ENCODE data around the gene IQCK. TPM values are rescaled to one million over a fixed set of nuclear protein-coding genes. Genes with fewer than 3 reads are reported as not detected.

Gene IQCK
- total RNA-seq, 4 donors from 2014 or later = 9.0 to 16.3 (median 14.5) TPM

- ATAC-seq = peak; percentile 24
- WGBS, 2 donors (ENCODE audit: low coverage in 1 of 2) = 12% methylated on average over 18 of the region's 41 CpGs; no CpG with 5 or more reads in 1 of the 2 donors
- Histone ChIP-seq H3K27me3 (peaks cover 36% of the 10 kb centered on the region), H3K9me3 (no peaks in the 10 kb centered on the region), H3K4me1 (peaks cover 0 to 39% (median 9%) of the 10 kb centered on the region in 3 donors), H3K36me3 (peaks cover 0 to 1% of the 10 kb centered on the region in 2 donors), H3K27ac (peak overlapping the region in 1 of 4 donors; percentile 65), H3K4me3 (peak overlapping the region; percentile 68 to 72)
- no peak for TF ChIP-seq POLR2A (IDR thresholded peaks at IDR 0.05)
- TF ChIP-seq CTCF (IDR thresholded peaks at IDR 0.05) = no peak
Observed at GRCh38 chr16:19885451-19886072, 167.5 kb downstream of the IQCK start.

DNA sequence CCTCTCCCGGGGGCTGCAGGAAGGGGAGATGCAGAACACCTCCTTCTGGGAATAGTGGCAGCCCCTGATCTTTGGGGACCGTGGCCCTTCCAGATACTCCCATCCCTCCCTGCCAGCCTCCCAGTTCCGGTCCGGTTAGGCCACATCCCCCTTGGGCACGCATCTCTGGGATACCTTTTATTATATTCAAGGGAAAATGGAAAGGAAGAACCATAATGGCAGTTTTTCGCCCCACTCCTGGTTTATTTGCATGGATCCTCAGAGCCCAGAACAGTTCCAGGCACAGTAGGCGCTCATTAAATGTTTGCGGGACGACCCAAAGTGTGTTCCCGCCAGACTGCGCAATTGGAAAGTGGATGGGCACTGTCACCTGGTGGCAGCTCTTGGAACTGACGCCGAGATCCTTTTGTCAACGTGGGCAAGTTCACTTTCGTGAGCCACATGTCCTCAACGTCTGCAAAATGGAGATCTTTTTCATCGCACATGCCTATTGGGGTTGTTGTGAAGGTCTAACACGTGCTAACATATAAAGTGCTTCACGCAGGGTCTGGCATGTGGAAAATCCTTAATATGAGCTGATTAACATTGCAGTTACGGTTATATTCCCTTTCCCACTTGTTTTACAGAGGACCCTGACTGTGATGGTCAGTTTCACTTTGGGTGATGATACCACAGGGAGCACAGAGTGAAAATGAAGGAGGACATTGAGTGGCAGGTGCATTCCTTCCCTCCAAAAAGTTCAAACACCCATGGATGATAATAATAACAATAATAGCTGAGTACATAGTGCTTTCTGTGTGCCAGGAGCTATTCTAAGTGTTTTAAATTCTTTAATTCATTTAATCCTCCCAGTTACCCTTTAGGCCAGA, 168.2 kb downstream of the IQCK start:
- peak; percentile 26 for TF ChIP-seq POLR2AphosphoS5 (IDR thresholded peaks at IDR 0.05)
- peak; percentile 99 to 100 (median 99) for TF ChIP-seq CTCF (IDR thresholded peaks at IDR 0.05)
- no peak for TF ChIP-seq POLR2A (IDR thresholded peaks at IDR 0.05)
- H3K4me3 ChIP-seq = peak overlapping the region; percentile 1 to 72
- H3K36me3 ChIP-seq = no peaks in the 10 kb centered on the region
- peak; percentile 52 for ATAC-seq
- peaks cover 0 to 39% (median 9%) of the 10 kb centered on the region in 3 donors for H3K4me1 ChIP-seq
- peak overlapping the region in 1 of 4 donors; percentile 65 for H3K27ac ChIP-seq
- H3K27me3 ChIP-seq = peaks cover 36% of the 10 kb centered on the region
- H3K9me3 ChIP-seq = peaks cover 0 to 4% (median 0%) of the 10 kb centered on the region in 3 donors
- 5 to 17% methylated on average over 3 to 14 of the region's 20 CpGs for WGBS, 2 donors (ENCODE audit: low coverage in 1 of 2)

- H3K36me3 ChIP-seq = no peaks in the 10 kb centered on the region
- peaks cover 0 to 26% (median 9%) of the 10 kb centered on the region in 3 donors for H3K4me1 ChIP-seq
- peaks cover 0 to 4% (median 0%) of the 10 kb centered on the region in 3 donors for H3K9me3 ChIP-seq
- peaks cover 21% of the 10 kb centered on the region for H3K27me3 ChIP-seq
- TF ChIP-seq POLR2AphosphoS5 (IDR thresholded peaks at IDR 0.05) (no peak), POLR2A (IDR thresholded peaks at IDR 0.05) (no peak), EP300 (IDR thresholded peaks at IDR 0.05) (no peak), CTCF (IDR thresholded peaks at IDR 0.05) (no peak)
- ATAC-seq = no peak
- no peak overlapping the region for H3K27ac ChIP-seq
- 87% methylated on average over 2 of the region's 3 CpGs; no CpG with 5 or more reads in 1 of the 2 donors for whole genome bisulfite sequencing, 2 donors (ENCODE audit: low coverage in 1 of 2)
- no peak overlapping the region for H3K4me3 ChIP-seq
Observed at GRCh38 chr16:19888834-19889233, 170.8 kb downstream of the IQCK start.

DNA sequence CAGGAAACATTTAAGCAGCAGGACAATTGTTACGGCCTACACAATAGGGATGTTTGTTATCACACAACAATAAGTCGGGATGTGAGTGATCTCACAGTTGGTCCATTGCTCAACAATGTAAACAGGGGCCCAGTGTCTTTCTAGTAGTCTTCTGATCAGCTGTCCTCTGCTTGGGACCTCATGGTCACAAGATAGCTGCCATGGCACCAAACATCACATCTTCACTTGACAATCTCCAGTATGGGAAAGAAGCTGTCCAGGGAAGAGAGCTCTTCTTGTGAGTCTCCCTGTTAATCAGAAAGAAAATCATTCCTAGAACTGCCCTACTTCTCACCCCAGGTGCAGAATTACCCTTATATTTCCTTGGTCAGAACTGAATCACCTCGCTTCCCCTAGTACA, 172.8 kb downstream of the IQCK start:
- Histone ChIP-seq H3K4me3 (no peak overlapping the region), H3K27ac (no peak overlapping the region), H3K36me3 (no peaks in the 10 kb centered on the region), H3K9me3 (peaks cover 0 to 4% (median 0%) of the 10 kb centered on the region in 3 donors), H3K27me3 (peaks cover 6% of the 10 kb centered on the region), H3K4me1 (peaks cover 0 to 7% (median under 1%) of the 10 kb centered on the region in 3 donors)
- no peak for TF ChIP-seq CTCF (IDR thresholded peaks at IDR 0.05)
- no peak for TF ChIP-seq POLR2AphosphoS5 (IDR thresholded peaks at IDR 0.05)
- TF ChIP-seq POLR2A (IDR thresholded peaks at IDR 0.05) = no peak
- no peak for TF ChIP-seq EP300 (IDR thresholded peaks at IDR 0.05)
- WGBS, 2 donors (ENCODE audit: low coverage in 1 of 2) = 80 to 83% methylated on average over 1 of the region's 3 CpGs
- no peak for ATAC-seq
